ENCODE results near the gene FAM200B. TPM values are rescaled to one million over a fixed set of nuclear protein-coding genes. Genes with fewer than 3 reads are reported as not detected.

The FAM200B gene
- total RNA-seq, 2 donors from 2014 or later, result 38.9 to 52.5 TPM

- WGBS, result 85% methylated on average over 4 of the region's 4 CpGs
Measured at GRCh38 chr4:15658136-15658770, 23.4 kb upstream of the FAM200B start.

DNA sequence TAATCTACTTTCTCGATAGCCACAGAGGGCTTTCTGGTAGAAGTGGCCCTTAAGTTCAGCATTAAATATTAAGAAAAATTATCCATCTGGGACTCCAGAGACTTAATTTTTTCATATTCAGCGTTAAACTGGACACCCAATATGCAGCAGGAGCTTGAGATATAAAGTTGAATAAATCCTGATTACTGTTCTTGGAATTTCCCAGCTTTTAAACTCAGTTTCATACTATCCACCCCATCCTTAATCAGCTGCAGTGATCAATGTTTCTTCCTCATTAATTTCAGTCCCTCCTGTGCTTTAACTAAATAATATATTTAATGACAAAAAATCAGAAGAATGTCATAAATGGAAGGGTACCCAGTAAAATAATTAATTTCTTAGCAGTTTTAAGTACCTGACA, 22.8 kb upstream of the FAM200B start:
- H3K4me3 ChIP-seq, result no peak overlapping the region
- 90% methylated on average over 2 of the region's 2 CpGs for WGBS
- DNase-seq (ENCODE audit: low spot score), result no peak
- no peaks in the 10 kb centered on the region for H3K9me3 ChIP-seq
- no peak overlapping the region for H3K27ac ChIP-seq
- TF ChIP-seq POLR2AphosphoS5 (IDR thresholded peaks at IDR 0.05) (no peak), POLR2A (IDR thresholded peaks at IDR 0.05) (no peak)
- TF ChIP-seq, protein P1, sequence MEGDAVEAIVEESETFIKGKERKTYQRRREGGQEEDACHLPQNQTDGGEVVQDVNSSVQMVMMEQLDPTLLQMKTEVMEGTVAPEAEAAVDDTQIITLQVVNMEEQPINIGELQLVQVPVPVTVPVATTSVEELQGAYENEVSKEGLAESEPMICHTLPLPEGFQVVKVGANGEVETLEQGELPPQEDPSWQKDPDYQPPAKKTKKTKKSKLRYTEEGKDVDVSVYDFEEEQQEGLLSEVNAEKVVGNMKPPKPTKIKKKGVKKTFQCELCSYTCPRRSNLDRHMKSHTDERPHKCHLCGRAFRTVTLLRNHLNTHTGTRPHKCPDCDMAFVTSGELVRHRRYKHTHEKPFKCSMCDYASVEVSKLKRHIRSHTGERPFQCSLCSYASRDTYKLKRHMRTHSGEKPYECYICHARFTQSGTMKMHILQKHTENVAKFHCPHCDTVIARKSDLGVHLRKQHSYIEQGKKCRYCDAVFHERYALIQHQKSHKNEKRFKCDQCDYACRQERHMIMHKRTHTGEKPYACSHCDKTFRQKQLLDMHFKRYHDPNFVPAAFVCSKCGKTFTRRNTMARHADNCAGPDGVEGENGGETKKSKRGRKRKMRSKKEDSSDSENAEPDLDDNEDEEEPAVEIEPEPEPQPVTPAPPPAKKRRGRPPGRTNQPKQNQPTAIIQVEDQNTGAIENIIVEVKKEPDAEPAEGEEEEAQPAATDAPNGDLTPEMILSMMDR (IDR thresholded peaks at IDR 0.05), result no peak
- H3K36me3 ChIP-seq, result no peaks in the 10 kb centered on the region
- H3K27me3 ChIP-seq (replicated peaks; ENCODE audit: insufficient read depth), result no peaks in the 10 kb centered on the region
- intact Hi-C loops (cut with DNase I), result loop anchor here (5.0 to 10.0 kb wide), 3 partner anchors 66 to 654 kb away; partner anchors contain the start of gene CPEB2
- peaks cover under 1% of the 10 kb centered on the region for H3K4me1 ChIP-seq (replicated peaks)

More at GRCh38 chr4:15658136-15658770, 23.4 kb upstream of the FAM200B start:
- Histone ChIP-seq H3K36me3 (no peaks in the 10 kb centered on the region), H3K9me3 (no peaks in the 10 kb centered on the region), H3K4me3 (no peak overlapping the region), H3K4me1 (replicated peaks) (peaks cover 4% of the 10 kb centered on the region), H3K27ac (no peak overlapping the region), H3K27me3 (replicated peaks; ENCODE audit: insufficient read depth) (no peaks in the 10 kb centered on the region)
- no peak for DNase-seq (ENCODE audit: low spot score)
- intact Hi-C loops (cut with DNase I), result loop anchor here (5.0 to 10.0 kb wide), 3 partner anchors 66 to 653 kb away; partner anchors contain the start of gene CPEB2
- TF ChIP-seq POLR2AphosphoS5 (IDR thresholded peaks at IDR 0.05) (no peak), POLR2A (IDR thresholded peaks at IDR 0.05) (no peak)
- TF ChIP-seq, protein P1 (IDR thresholded peaks at IDR 0.05), result no peak

DNA sequence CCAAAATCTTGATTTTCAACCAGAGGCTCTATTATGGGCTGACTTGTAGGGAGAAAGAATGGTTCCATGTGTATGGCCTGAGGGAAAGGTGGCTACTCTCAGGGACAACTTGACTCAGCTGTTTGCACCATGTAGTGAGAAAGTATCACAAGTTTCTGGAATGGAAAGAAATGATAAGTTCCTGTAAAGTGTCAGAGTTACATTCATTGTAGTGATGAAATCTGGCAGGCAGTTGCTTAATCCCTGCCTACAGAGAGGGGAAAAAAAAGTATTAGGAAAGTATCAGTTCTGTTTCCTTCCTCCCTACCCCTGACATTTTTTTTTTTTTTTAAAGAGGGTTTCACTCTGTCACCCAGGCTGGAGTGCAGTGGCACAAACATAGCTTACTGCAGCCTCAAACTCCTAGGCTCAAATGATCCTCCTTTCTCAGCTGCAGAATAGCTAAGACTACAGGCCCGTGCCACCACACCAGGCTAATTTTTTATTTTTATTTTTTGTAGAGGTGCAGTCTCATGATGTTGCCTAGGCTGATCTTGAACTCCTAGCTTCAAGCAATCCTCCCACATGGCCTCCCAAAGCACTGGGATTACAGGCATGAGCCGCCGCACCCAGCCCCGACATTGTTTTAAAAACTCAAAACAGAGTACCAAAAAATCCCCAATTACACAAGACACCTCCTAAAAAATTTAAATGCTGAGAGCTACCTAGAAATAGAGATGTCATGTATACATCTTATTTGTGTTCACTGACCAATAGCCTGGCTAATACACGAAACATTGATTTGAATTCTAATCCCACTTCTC, 21.7 kb upstream of the FAM200B start:
- Histone ChIP-seq H3K9me3 (no peaks in the 10 kb centered on the region), H3K27me3 (replicated peaks; ENCODE audit: insufficient read depth) (no peaks in the 10 kb centered on the region), H3K27ac (no peak overlapping the region), H3K4me3 (no peak overlapping the region), H3K4me1 (replicated peaks) (no peaks in the 10 kb centered on the region), H3K36me3 (no peaks in the 10 kb centered on the region)
- TF ChIP-seq POLR2AphosphoS5 (IDR thresholded peaks at IDR 0.05), result no peak
- TF ChIP-seq, protein P1 (IDR thresholded peaks at IDR 0.05), result no peak
- no peak for TF ChIP-seq POLR2A (IDR thresholded peaks at IDR 0.05)
- WGBS, result 85% methylated on average over 5 of the region's 5 CpGs
- no peak for DNase-seq (ENCODE audit: low spot score)
- intact Hi-C loops (cut with DNase I), result loop anchor here (5.0 to 10.0 kb wide), 3 partner anchors 68 to 655 kb away; partner anchors contain the start of gene CPEB2

- TF ChIP-seq POLR2A (IDR thresholded peaks at IDR 0.05), result no peak
- no peak for TF ChIP-seq POLR2AphosphoS5 (IDR thresholded peaks at IDR 0.05)
- TF ChIP-seq, protein P1 (IDR thresholded peaks at IDR 0.05), result no peak
- no peaks in the 10 kb centered on the region for H3K9me3 ChIP-seq
- no peak for DNase-seq (ENCODE audit: low spot score)
- WGBS, result 91% methylated on average over 3 of the region's 3 CpGs
- H3K27ac ChIP-seq, result no peak overlapping the region
- no peak overlapping the region for H3K4me3 ChIP-seq
- no peaks in the 10 kb centered on the region for H3K27me3 ChIP-seq (replicated peaks; ENCODE audit: insufficient read depth)
- no peaks in the 10 kb centered on the region for H3K36me3 ChIP-seq
- intact Hi-C loops (cut with DNase I), result no loop called here
- H3K4me1 ChIP-seq (replicated peaks), result no peaks in the 10 kb centered on the region
Measured at GRCh38 chr4:15665753-15666365, 15.8 kb upstream of the FAM200B start.
